NCI-H82 treated with DMSO at 0.1 percent for 48 hours (cell line): Measurements from ENCODE around the gene ATOSB.

Source experiments
- DNase-seq: peaks from one replicate; lab custom pipeline; 2025; ENCODE audit not compliant: unreplicated experiment; lab: John Stamatoyannopoulos, UW

Gene ATOSB

GRCh38 chr9:35054871-35055644 lies 60.6 kb downstream of the ATOSB start:
- no peak for DNase-seq

- DNase-seq, result no peak
Measured at GRCh38 chr9:35054185-35054835, 61.4 kb downstream of the ATOSB start.
